Testis (tissue), 3 donors: Measurements from ENCODE around the gene STK39. TPM values are rescaled to one million over a fixed set of nuclear protein-coding genes. Genes with fewer than 3 reads are reported as not detected.

Source experiments
- DNase-seq: peaks from one replicate; pipeline ENCODE4 v3.0.0-alpha.2; 2019
- H3K27ac ChIP-seq, 2 donors: fragments of 200-600 bp; sonication (generic); one replicate each; pipeline ENCODE4 v1.5.1; 2019
- H3K27me3 ChIP-seq: fragments of 200-600 bp; sonication (generic); one replicate; pipeline ENCODE4 v1.5.1; 2019
- H3K36me3 ChIP-seq: fragments of 200-600 bp; sonication (generic); one replicate; pipeline ENCODE4 v1.5.1; 2017; ENCODE audit warnings: low read depth; ENCODE audit errors: missing control alignments
- H3K4me1 ChIP-seq: fragments of 200-600 bp; sonication (generic); one replicate; pipeline ENCODE4 v1.5.1; 2019
- H3K4me3 ChIP-seq, 2 donors: fragments of 200-600 bp; sonication (generic); one replicate each; pipeline ENCODE4 v1.5.1; 2017 to 2019
- H3K9me3 ChIP-seq: fragments of 200-600 bp; sonication (generic); one replicate; pipeline ENCODE4 v1.5.1; 2017
- CTCF ChIP-seq, 3 experiments: fragments of 450-650 bp in 2 of 3; fragments of 200-600 bp in 1 of 3; sonication (generic) in 1 of 3; IDR thresholded peaks; one replicate each; pipeline ENCODE4 v1.5.1; 2016 to 2019; ENCODE audit warnings: antibody characterized with exemption in 3 of 3, mild to moderate bottlenecking in 2 of 3, moderate library complexity in 1 of 3
- POLR2A ChIP-seq: fragments of 450-650 bp; IDR thresholded peaks from one replicate; pipeline ENCODE4 v1.6.1; 2017; ENCODE audit warnings: antibody characterized with exemption, mild to moderate bottlenecking, moderate library complexity
- WGBS, 2 donors: methylation state at CpG; one replicate each; pipeline ENCODE4 v1.1.5; 2018; 5-methylcytosine and 5-hydroxymethylcytosine counted together
- intact Hi-C: fragments of 100-400 bp; cut with DNase I; formaldehyde crosslinking; loops from one replicate; pipeline ENCODE4 v1.15.1; 2023; ENCODE audit warnings: low total_unique reads
- polyA plus RNA-seq: library from polyadenylated mRNA; stranded (reverse); fragments of 350-450 nt; fragmentation: Illumina TruSeq; extraction: RNeasy Lipid Tissue Mini Kit (QIAGEN cat#74804); gene quantifications from one replicate; pipeline ENCODE4 v1.2.3, GENCODE V29; 2014; ENCODE audit warnings: low read depth, low replicate concordance; ENCODE audit not compliant: insufficient read depth
- total RNA-seq, 2 donors: library from RNA; depleted of rRNA; stranded (reverse); fragments of >200 nt; gene quantifications; one replicate each; pipeline ENCODE4 v1.2.3, GENCODE V29; 2016

The STK39 gene
- total and polyA plus RNA-seq, 3 donors from 2014 or later = 26.4 to 70.7 (median 41.8) TPM

- no peaks in the 10 kb centered on the region for H3K36me3 ChIP-seq
- no peaks in the 10 kb centered on the region for H3K4me1 ChIP-seq
- no peak for DNase-seq
- intact Hi-C loops = no loop called here
- no peaks in the 10 kb centered on the region for H3K9me3 ChIP-seq
- no peak for TF ChIP-seq CTCF (IDR thresholded peaks at IDR 0.05)
- no peak for TF ChIP-seq POLR2A
- H3K4me3 ChIP-seq = no peak overlapping the region
- WGBS, 2 donors = 87 to 88% methylated on average over 4 of the region's 4 CpGs
- H3K27me3 ChIP-seq = no peaks in the 10 kb centered on the region
- no peak overlapping the region for H3K27ac ChIP-seq
Observed at GRCh38 chr2:167935803-167936110, 311.6 kb downstream of the STK39 start.

DNA sequence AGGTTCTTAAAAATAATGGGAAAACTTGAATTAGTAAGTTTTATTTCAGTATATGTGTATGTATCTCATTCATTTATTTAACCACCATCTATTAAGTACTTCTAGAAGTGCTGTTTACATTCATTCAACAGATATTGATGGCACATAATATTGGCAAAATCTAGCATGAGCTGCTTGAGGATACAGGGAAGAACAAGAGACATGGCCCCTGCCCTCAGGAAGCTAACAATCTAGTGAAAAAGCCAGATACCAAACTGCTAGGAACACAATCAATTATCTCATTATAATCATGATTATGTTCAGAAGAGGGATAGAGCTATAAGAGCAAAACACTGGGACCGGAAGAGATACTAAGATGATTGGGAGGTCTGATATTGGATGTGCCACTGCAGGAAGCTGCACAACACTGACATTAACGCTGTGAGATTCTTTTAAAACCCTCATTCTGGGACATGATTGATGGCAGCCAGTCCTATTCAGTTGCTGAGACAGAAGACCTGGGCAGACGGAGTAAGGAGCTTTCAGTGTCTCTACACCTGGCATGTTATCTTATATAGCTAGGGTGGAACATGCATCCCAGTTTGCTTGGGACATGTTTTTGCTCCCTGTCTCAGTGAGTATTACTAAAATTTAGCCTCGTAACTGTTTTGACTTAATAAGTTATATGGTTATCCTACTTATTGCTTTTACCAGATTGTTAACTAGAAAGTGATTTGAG lies 314.1 kb downstream of the STK39 start:
- no peak overlapping the region for H3K27ac ChIP-seq
- WGBS, 2 donors = 82 to 91% methylated on average over 4 of the region's 4 CpGs
- H3K4me3 ChIP-seq = no peak overlapping the region

GRCh38 chr2:167932123-167932693 lies 315.2 kb downstream of the STK39 start:
- H3K36me3 ChIP-seq = no peaks in the 10 kb centered on the region
- intact Hi-C loops = no loop called here
- H3K27me3 ChIP-seq = no peaks in the 10 kb centered on the region
- no peak overlapping the region for H3K4me3 ChIP-seq
- no peak overlapping the region for H3K27ac ChIP-seq
- TF ChIP-seq CTCF (IDR thresholded peaks at IDR 0.05) (no peak), POLR2A (no peak)
- WGBS, 2 donors = 87 to 91% methylated on average over 4 of the region's 4 CpGs
- H3K9me3 ChIP-seq = no peaks in the 10 kb centered on the region
- DNase-seq = no peak
- H3K4me1 ChIP-seq = no peaks in the 10 kb centered on the region

More for the DNA sequence above, 314.1 kb downstream of the STK39 start:
- DNase-seq = no peak
- Histone ChIP-seq H3K27me3 (no peaks in the 10 kb centered on the region), H3K9me3 (no peaks in the 10 kb centered on the region), H3K4me1 (no peaks in the 10 kb centered on the region), H3K36me3 (no peaks in the 10 kb centered on the region)
- no peak for TF ChIP-seq POLR2A
- no peak for TF ChIP-seq CTCF (IDR thresholded peaks at IDR 0.05)
- intact Hi-C loops = no loop called here

DNA sequence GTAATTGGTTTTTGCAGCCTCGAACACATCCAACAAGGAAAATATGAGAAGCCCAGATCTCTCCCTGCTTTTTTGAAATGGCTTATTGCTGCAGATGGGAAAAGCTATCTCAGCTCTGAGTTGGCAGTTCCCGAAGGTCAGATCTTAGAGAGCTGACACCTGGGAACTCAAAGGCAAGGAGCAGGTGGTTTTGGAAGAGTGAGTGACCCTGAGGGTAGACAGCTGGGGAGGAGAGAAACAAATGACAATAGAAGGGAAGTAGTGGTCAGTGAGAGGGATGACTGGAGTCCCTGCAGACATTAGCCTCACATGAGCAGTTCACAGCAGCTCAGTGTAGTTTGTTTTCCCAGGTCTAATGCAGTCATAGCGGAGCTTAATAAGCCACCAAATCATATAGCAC lies 317.9 kb downstream of the STK39 start:
- Histone ChIP-seq H3K36me3 (no peaks in the 10 kb centered on the region), H3K9me3 (no peaks in the 10 kb centered on the region), H3K4me3 (no peak overlapping the region), H3K27ac (no peak overlapping the region), H3K27me3 (no peaks in the 10 kb centered on the region), H3K4me1 (no peaks in the 10 kb centered on the region)
- WGBS, 2 donors = 71% methylated on average over 3 of the region's 3 CpGs
- TF ChIP-seq CTCF (IDR thresholded peaks at IDR 0.05) (no peak), POLR2A (no peak)
- intact Hi-C loops = no loop called here
- no peak for DNase-seq

DNA sequence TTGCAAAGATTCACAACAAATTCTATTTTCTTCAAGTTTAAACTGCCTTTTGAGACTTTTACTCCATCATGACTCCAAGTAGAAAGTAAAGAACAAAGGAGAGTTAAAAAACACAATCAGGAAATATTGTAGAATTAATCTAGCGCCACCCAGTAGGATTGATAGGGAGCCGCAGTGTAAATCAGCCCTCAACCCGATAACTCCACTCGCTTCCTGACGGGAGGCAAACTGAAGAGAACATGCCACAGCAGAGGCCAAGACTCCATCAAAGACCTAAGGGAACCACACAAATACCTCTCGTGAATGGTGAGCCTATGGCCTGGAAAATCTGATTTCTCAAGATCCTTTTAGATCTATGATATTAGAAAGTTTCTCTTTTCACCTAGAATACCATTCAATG lies 319.0 kb downstream of the STK39 start:
- no peaks in the 10 kb centered on the region for H3K27me3 ChIP-seq
- no peak overlapping the region for H3K27ac ChIP-seq
- no peaks in the 10 kb centered on the region for H3K36me3 ChIP-seq
- WGBS, 2 donors = 92 to 95% methylated on average over 6 of the region's 6 CpGs
- no peak overlapping the region for H3K4me3 ChIP-seq
- no peaks in the 10 kb centered on the region for H3K4me1 ChIP-seq
- no peak for DNase-seq
- no peaks in the 10 kb centered on the region for H3K9me3 ChIP-seq
- intact Hi-C loops = no loop called here
- no peak for TF ChIP-seq POLR2A
- TF ChIP-seq CTCF (IDR thresholded peaks at IDR 0.05) = no peak
